PFSK-1 (cell line): Measurements from ENCODE around the gene CHD6.

ENCODE experiments used
- FOXP2 ChIP-seq: optimal IDR thresholded peaks from 2 replicates; pipeline ENCODE3; 2011; ENCODE audit warnings: borderline replicate concordance, control low read depth, inconsistent platforms; ENCODE audit not compliant: insufficient read depth; ENCODE audit errors: extremely low read length, extremely low read depth
- POLR2AphosphoS5 ChIP-seq: IDR thresholded peaks from 2 replicates; pipeline ENCODE4 v1.6.1; 2012; ENCODE audit warnings: low read depth, mild to moderate bottlenecking, control low read depth, low read length, moderate library complexity
- SIN3A ChIP-seq: IDR thresholded peaks from 2 replicates; pipeline ENCODE4 v1.6.1; 2012; ENCODE audit warnings: mild to moderate bottlenecking, low read length, moderate library complexity, borderline replicate concordance; ENCODE audit not compliant: insufficient read depth

- TF ChIP-seq SIN3A (no peak), POLR2AphosphoS5 (no peak), FOXP2 (no peak)
Measured at GRCh38 chr20:41615110-41615509, 3.1 kb downstream of the CHD6 start.
